Ovary (tissue), 3 donors: ENCODE results near the gene PKN2.
"Not testable (repeated sequence)": the region's sequence is repeated elsewhere in the genome, so short reads cannot be mapped to it uniquely, and the experiment has no call there.

ENCODE experiments used
- POLR2A ChIP-seq: fragments of 450-650 bp; IDR thresholded peaks from one replicate; pipeline ENCODE4 v1.6.1; 2017; ENCODE audit warnings: antibody characterized with exemption, mild to moderate bottlenecking, moderate library complexity
- TF ChIP-seq, protein P1 (sequence below), 3 donors: fragments of 450-650 bp in 2 of 3; fragments of 200-600 bp in 1 of 3; IDR thresholded peaks; one replicate each; pipeline versions ENCODE4 v1.5.1 to v1.8.0; 2016 to 2022; ENCODE audit warnings: antibody characterized with exemption in 3 of 3, mild to moderate bottlenecking in 1 of 3
- donor health status: DM: no; HTN: no; CAD: no.

DNA sequence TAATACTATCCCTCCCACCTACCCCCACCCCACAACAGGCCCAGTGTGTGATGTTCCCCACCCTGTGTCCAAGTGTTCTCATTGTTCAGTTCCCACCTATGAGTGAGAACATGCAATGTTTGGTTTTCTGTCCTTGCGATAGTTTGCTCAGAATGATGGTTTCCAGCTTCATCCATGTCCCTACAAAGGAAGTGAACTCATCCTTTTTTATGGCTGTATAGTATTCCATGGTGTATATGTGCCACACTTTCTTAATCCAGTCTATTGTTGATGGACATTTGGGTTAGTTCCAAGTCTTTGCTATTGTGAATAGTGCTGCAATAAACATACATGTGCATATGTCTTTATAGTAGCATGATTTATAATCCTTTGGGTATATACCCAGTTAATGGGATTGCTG lies 28.8 kb downstream of the PKN2 start:
- TF ChIP-seq, protein P1, sequence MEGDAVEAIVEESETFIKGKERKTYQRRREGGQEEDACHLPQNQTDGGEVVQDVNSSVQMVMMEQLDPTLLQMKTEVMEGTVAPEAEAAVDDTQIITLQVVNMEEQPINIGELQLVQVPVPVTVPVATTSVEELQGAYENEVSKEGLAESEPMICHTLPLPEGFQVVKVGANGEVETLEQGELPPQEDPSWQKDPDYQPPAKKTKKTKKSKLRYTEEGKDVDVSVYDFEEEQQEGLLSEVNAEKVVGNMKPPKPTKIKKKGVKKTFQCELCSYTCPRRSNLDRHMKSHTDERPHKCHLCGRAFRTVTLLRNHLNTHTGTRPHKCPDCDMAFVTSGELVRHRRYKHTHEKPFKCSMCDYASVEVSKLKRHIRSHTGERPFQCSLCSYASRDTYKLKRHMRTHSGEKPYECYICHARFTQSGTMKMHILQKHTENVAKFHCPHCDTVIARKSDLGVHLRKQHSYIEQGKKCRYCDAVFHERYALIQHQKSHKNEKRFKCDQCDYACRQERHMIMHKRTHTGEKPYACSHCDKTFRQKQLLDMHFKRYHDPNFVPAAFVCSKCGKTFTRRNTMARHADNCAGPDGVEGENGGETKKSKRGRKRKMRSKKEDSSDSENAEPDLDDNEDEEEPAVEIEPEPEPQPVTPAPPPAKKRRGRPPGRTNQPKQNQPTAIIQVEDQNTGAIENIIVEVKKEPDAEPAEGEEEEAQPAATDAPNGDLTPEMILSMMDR (IDR thresholded peaks at IDR 0.05) = not testable (repeated sequence)
- not testable (repeated sequence) for TF ChIP-seq POLR2A
